Endothelial cell of umbilical vein (primary cell): ENCODE data around the gene NTF3. TPM values are rescaled to one million over a fixed set of nuclear protein-coding genes. Genes with fewer than 3 reads are reported as not detected.

Experiments used
- BruUV-seq: library from RNA; stranded (reverse); fragments of 400-500 nt; replicated peaks from 2 replicates; lab custom pipeline; 2021; lab: Mats Ljungman, UMichigan
- CTCF ChIA-PET: fragments of 300-600, 350-600 bp; sonication (Branson Sonifier 250); formaldehyde crosslinking; loops from one replicate; lab custom pipeline; 2021; ENCODE audit warnings: antibody characterized with exemption, inconsistent platforms; lab: Charles Lee
- POLR2A ChIA-PET: fragments of 300-600, 350-600 bp; sonication (Branson Sonifier 250); formaldehyde crosslinking; loops from one replicate; lab custom pipeline; 2021; ENCODE audit warnings: antibody characterized with exemption, inconsistent platforms; lab: Charles Lee
- DNase-seq: peaks from one replicate; pipeline ENCODE4 v3.0.0-alpha.2; 2011; ENCODE audit warnings: low read depth, low spot score
- FAIRE-seq: peaks from 2 replicates; lab custom pipeline; 2011; peaks lifted over from hg19 to GRCh38; lab: Jason Lieb, UNC
- H2AFZ ChIP-seq: 2 replicates; pipeline ENCODE4 v1.6.0; 2012; ENCODE audit warnings: low read depth, low read length, control low read depth, inconsistent platforms
- H3K27ac ChIP-seq: 2 replicates; pipeline ENCODE4 v1.5.1; 2011; ENCODE audit warnings: low read depth, mild to moderate bottlenecking, control low read depth, low read length, moderate library complexity; ENCODE audit not compliant: insufficient read depth
- H3K27me3 ChIP-seq, 2 experiments: 2 replicates each; pipeline versions ENCODE4 v1.6.0 to v1.6.1; 2011; ENCODE audit warnings: low read length in 2 of 2, mixed read lengths in 1 of 2; ENCODE audit not compliant: control insufficient read depth in 2 of 2, insufficient read depth in 2 of 2
- H3K36me3 ChIP-seq, 2 experiments: 2 replicates in 1 of 2; 3 replicates in 1 of 2; pipeline ENCODE4 v1.5.1; 2011; ENCODE audit warnings: low read length in 2 of 2, mild to moderate bottlenecking in 1 of 2, moderate library complexity in 1 of 2; ENCODE audit not compliant: control insufficient read depth in 2 of 2, insufficient read depth in 2 of 2; ENCODE audit errors: extremely low read depth in 1 of 2
- H3K4me1 ChIP-seq: 3 replicates; pipeline ENCODE4 v1.5.1; 2011; ENCODE audit warnings: mild to moderate bottlenecking, low read length; ENCODE audit not compliant: control insufficient read depth, insufficient read depth; ENCODE audit errors: extremely low read depth
- H3K4me2 ChIP-seq: 2 replicates; pipeline ENCODE4 v1.6.1; 2011; ENCODE audit warnings: low read length, control low read depth, mixed read lengths; ENCODE audit not compliant: insufficient read depth
- H3K4me3 ChIP-seq, 3 experiments: fragments of 200-600 bp in 1 of 3; sonication (generic), shearing (Covaris generic) in 1 of 3; replicated peaks in 1 of 3; 2 replicates each; pipeline ENCODE4 v1.5.1; 2011 to 2016; ENCODE audit warnings: control low read depth in 3 of 3, low read length in 3 of 3, mild to moderate bottlenecking in 2 of 3, inconsistent platforms in 1 of 3, low read depth in 1 of 3, moderate library complexity in 1 of 3; ENCODE audit not compliant: insufficient read depth in 1 of 3
- H3K79me2 ChIP-seq: 2 replicates; pipeline ENCODE4 v1.6.0; 2012; ENCODE audit warnings: low read length, inconsistent platforms; ENCODE audit not compliant: control insufficient read depth, insufficient read depth
- H3K9ac ChIP-seq: replicated peaks from 2 replicates; pipeline ENCODE3; 2011; ENCODE audit warnings: low read length, control low read depth; ENCODE audit not compliant: insufficient read depth; ENCODE audit errors: extremely low read depth
- H3K9me1 ChIP-seq: replicated peaks from 3 replicates; pipeline ENCODE4 v1.6.0; 2011; ENCODE audit warnings: mild to moderate bottlenecking, low read length; ENCODE audit not compliant: control insufficient read depth, insufficient read depth; ENCODE audit errors: extremely low read depth
- H3K9me3 ChIP-seq: replicated peaks from 2 replicates; pipeline ENCODE4 v1.5.1; 2012; ENCODE audit warnings: low read length, inconsistent platforms; ENCODE audit not compliant: control insufficient read depth, insufficient read depth
- H4K20me1 ChIP-seq: replicated peaks from 2 replicates; pipeline ENCODE3; 2011; ENCODE audit warnings: mild to moderate bottlenecking, low read length; ENCODE audit not compliant: control insufficient read depth, insufficient read depth; ENCODE audit errors: extremely low read depth
- EZH2 ChIP-seq: IDR thresholded peaks from 2 replicates; pipeline ENCODE4 v1.6.1; 2012; ENCODE audit warnings: borderline replicate concordance, low read depth, mild to moderate bottlenecking, moderate library complexity, low read length, inconsistent platforms; ENCODE audit not compliant: severe bottlenecking
- FOS ChIP-seq: IDR thresholded peaks from 2 replicates; pipeline ENCODE4 v1.6.1; 2011; ENCODE audit warnings: mild to moderate bottlenecking, low read length, moderate library complexity, borderline replicate concordance; ENCODE audit not compliant: insufficient read depth
- GATA2 ChIP-seq: IDR thresholded peaks from 2 replicates; pipeline ENCODE4 v1.7.0; 2011; ENCODE audit warnings: low read depth, mild to moderate bottlenecking, moderate library complexity, mixed read lengths, low read length; ENCODE audit not compliant: insufficient read length, insufficient read depth
- JUN ChIP-seq: IDR thresholded peaks from 2 replicates; pipeline ENCODE4 v1.6.1; 2011; ENCODE audit warnings: borderline replicate concordance, low read depth; ENCODE audit not compliant: insufficient read length, insufficient read depth
- MYC ChIP-seq: IDR thresholded peaks from one replicate; pipeline ENCODE4 v1.6.1; 2011; ENCODE audit warnings: mild to moderate bottlenecking, low read depth, low read length
- POLR2A ChIP-seq: IDR thresholded peaks from 2 replicates; pipeline ENCODE4 v1.6.1; 2012; ENCODE audit warnings: low read depth, mild to moderate bottlenecking, control low read depth, low read length
- POLR2AphosphoS5 ChIP-seq: IDR thresholded peaks from 2 replicates; pipeline ENCODE4 v1.6.1; 2012; ENCODE audit warnings: low read depth, mild to moderate bottlenecking, control low read depth, low read length, moderate library complexity; ENCODE audit not compliant: insufficient read depth
- dilution Hi-C: fragments of 300-500 bp; cut with MboI; formaldehyde crosslinking; loops from one replicate; pipeline ENCODE4 v1.15.0; 2019; ENCODE audit warnings: low sequenced_read_pairs; ENCODE audit not compliant: extremely low pct_ligation_motif_present
- intact Hi-C: fragments of 100-400 bp; cut with micrococcal nuclease; formaldehyde crosslinking; loops from one replicate; pipeline ENCODE4 v1.10.0; 2022
- polyA plus RNA-seq, 4 experiments: library from polyadenylated mRNA; depleted of rRNA in 3 of 4; stranded (reverse) in 3 of 4; unstranded in 1 of 4; fragments of >200 nt; gene quantifications; 2 replicates each; pipeline versions ENCODE4 v1.2.1 to v1.2.3, GENCODE V29; 2011 to 2012; ENCODE audit warnings: missing spikeins in 1 of 4
- total RNA-seq: library from RNA; stranded (reverse); gene quantifications from 2 replicates; pipeline ENCODE4 v1.2.3, GENCODE V29; 2021
- TF ChIP-seq, protein P1 (sequence below), 2 donors: IDR thresholded peaks; 1 replicate in 1 of 2; 2 replicates in 1 of 2; pipeline ENCODE4 v1.5.1; 2011; ENCODE audit warnings: low read length in 2 of 2, mild to moderate bottlenecking in 2 of 2, moderate library complexity in 2 of 2, control low read depth in 1 of 2, inconsistent platforms in 1 of 2, low read depth in 1 of 2; ENCODE audit not compliant: insufficient read depth in 1 of 2; ENCODE audit errors: extremely low read depth in 1 of 2
- TF ChIP-seq, protein P2 (sequence below): IDR thresholded peaks from 2 replicates; pipeline ENCODE4 v1.6.1; 2011; ENCODE audit not compliant: insufficient read depth, insufficient read length

NTF3 gene
- total and polyA plus RNA-seq, 2 donors (not counting 3 experiments of a cell fraction or from before 2014, with no cell fraction given) = not detected

DNA sequence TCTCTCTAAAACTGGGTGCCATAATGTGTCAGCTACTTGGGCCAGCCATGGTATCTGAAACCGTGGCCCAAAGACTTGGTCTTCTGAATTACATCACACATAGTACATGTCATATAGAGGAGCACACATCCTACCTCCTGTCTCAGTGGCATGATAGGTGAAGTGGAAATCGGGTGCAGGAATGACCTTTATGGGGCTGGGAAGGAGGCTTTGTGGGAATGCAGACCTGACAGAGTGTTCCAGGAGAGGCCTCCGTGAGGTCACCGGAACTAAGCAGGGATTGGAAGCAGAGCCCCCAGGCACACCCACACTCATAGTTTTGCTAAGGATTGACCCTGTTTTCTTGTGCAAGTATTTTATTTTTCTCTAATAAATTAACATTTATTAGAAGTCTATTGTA is 82.6 kb downstream of the NTF3 start:
- no peak overlapping the region for H3K4me3 ChIP-seq
- H4K20me1 ChIP-seq = no peaks in the 10 kb centered on the region
- no peaks in the 10 kb centered on the region for H3K9me3 ChIP-seq
- FAIRE-seq = no peak
- H2AFZ ChIP-seq = no peak overlapping the region
- H3K9me1 ChIP-seq = no peaks in the 10 kb centered on the region
- H3K79me2 ChIP-seq = no peaks in the 10 kb centered on the region
- no peaks in the 10 kb centered on the region for H3K36me3 ChIP-seq
- dilution Hi-C loops (no loop called here), intact Hi-C loops (no loop called here)
- ChIA-PET CTCF (interaction anchor here (0.8 kb wide), 1 partner anchor 86 kb away, joined by 7 read pairs; no protein-coding TSS in a partner anchor), POLR2A (no interaction called here)
- no peaks in the 10 kb centered on the region for H3K4me1 ChIP-seq
- H3K9ac ChIP-seq = no peak overlapping the region
- no peak for DNase-seq
- no peak overlapping the region for H3K4me2 ChIP-seq
- H3K27ac ChIP-seq = no peak overlapping the region
- no peak for TF ChIP-seq EZH2
- TF ChIP-seq GATA2 = no peak
- TF ChIP-seq JUN = no peak
- TF ChIP-seq POLR2AphosphoS5 = no peak
- no peak for TF ChIP-seq POLR2A
- TF ChIP-seq MYC = no peak
- TF ChIP-seq, protein P1, sequence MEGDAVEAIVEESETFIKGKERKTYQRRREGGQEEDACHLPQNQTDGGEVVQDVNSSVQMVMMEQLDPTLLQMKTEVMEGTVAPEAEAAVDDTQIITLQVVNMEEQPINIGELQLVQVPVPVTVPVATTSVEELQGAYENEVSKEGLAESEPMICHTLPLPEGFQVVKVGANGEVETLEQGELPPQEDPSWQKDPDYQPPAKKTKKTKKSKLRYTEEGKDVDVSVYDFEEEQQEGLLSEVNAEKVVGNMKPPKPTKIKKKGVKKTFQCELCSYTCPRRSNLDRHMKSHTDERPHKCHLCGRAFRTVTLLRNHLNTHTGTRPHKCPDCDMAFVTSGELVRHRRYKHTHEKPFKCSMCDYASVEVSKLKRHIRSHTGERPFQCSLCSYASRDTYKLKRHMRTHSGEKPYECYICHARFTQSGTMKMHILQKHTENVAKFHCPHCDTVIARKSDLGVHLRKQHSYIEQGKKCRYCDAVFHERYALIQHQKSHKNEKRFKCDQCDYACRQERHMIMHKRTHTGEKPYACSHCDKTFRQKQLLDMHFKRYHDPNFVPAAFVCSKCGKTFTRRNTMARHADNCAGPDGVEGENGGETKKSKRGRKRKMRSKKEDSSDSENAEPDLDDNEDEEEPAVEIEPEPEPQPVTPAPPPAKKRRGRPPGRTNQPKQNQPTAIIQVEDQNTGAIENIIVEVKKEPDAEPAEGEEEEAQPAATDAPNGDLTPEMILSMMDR (IDR thresholded peaks at IDR 0.05; ENCODE audit: extremely low read depth in 1 of 2, insufficient read depth in 1 of 2, low read depth in 1 of 2, low read length in 2 of 2) = no peak
- no peak for TF ChIP-seq FOS
- TF ChIP-seq, protein P2, sequence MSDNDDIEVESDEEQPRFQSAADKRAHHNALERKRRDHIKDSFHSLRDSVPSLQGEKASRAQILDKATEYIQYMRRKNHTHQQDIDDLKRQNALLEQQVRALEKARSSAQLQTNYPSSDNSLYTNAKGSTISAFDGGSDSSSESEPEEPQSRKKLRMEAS = no peak
- H3K27me3 ChIP-seq = peaks cover 11 to 14% of the 10 kb centered on the region in 2 experiments
- no TSS peak for BruUV-seq
